ENCODE results near the gene SIGLEC10.
A peak's percentile ranks its signal among the peaks of the same experiment; 100 is the strongest.
"Not testable (repeated sequence)": the region's sequence is repeated elsewhere in the genome, so short reads cannot be mapped to it uniquely, and the experiment has no call there.

SIGLEC10 gene, protein sequence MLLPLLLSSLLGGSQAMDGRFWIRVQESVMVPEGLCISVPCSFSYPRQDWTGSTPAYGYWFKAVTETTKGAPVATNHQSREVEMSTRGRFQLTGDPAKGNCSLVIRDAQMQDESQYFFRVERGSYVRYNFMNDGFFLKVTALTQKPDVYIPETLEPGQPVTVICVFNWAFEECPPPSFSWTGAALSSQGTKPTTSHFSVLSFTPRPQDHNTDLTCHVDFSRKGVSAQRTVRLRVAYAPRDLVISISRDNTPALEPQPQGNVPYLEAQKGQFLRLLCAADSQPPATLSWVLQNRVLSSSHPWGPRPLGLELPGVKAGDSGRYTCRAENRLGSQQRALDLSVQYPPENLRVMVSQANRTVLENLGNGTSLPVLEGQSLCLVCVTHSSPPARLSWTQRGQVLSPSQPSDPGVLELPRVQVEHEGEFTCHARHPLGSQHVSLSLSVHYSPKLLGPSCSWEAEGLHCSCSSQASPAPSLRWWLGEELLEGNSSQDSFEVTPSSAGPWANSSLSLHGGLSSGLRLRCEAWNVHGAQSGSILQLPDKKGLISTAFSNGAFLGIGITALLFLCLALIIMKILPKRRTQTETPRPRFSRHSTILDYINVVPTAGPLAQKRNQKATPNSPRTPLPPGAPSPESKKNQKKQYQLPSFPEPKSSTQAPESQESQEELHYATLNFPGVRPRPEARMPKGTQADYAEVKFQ

DNA sequence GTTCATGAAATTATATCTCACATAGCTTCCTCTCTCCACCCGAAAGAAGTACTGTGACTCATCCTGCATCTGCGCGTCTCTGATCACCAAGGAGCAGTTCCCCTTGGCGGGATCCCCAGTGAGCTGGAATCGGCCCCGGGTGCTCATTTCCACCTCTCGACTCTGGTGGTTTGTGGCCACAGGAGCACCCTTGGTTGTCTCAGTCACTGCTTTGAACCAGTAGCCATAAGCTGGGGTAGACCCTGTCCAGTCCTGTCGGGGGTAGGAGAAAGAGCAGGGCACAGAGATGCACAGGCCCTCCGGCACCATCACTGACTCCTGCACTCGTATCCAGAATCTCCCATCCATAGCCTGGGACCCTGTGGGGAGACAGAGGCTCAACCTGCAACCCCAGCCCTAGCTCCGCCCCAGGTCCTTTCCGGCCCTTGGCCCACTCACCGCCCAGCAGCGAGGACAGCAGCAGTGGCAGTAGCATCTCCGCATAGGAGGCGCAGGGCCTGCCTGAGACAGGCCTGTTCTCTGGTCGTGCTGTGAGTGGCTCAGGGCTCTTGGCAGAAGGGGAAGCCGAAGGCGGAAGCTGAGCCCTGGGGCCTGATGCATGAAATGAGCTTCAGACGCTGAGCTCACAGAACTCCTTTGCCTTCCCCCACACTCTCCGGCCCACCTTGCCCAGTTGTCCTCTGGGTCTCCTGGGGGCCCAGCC, at the start of gene SIGLEC10:
TSS of gene SIGLEC10 (minus strand) at position 536 of the 703 bp plus-strand sequence. CDS start at position 475, 61 bp downstream.
- DNase-seq (ENCODE audit: low spot score): no peak

DNA sequence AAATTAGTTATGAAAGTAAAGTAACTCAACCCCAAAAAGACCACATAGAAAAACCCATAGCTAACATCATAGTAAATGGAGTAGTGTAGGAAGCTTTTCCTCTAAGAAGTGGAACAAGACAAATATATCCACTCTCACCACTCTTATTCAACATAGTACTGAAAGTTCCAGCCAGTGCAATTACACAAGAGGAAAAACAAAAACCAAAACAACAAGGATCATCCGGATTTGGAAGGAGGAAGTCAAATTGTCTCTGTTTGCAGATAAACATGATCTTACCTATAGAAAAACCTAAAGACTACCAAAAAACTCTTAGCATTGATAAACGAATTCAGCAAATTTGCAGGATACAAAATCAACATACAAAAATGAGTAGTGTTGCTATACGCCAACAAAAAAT, 49.3 kb upstream of the SIGLEC10 start:
- no peak for DNase-seq (ENCODE audit: low spot score)

DNA sequence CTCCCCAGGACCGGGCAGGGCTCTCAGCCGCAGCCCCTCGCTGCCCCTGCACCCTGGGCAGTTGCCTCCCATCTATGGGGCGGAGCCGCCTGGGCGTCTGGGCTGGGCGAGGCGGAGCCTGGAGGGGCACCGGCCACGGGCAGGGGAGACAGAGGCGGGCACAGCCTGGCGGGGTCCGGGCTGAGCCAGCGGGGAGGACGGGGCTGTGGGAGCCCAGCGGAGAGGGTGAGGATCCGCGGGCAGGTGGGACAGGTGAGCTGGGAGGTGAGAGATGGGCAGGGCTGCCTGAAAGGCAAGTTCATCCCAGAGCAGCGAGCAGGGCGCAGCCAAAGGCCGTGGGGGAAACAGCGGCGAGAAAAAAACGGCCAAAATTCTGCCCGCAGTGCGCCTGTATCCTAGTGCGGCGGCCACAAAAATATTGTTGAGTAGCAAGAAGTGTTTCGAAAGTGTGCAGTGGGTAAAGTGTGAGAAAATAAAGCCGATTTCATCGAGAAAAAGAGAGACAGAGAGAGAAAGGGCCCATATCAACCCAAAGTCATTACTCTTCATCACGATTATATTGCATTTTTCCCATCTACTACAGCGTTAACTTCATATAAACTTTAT, 46.6 kb upstream of the SIGLEC10 start:
- not testable (repeated sequence) for DNase-seq (ENCODE audit: low spot score)

DNA sequence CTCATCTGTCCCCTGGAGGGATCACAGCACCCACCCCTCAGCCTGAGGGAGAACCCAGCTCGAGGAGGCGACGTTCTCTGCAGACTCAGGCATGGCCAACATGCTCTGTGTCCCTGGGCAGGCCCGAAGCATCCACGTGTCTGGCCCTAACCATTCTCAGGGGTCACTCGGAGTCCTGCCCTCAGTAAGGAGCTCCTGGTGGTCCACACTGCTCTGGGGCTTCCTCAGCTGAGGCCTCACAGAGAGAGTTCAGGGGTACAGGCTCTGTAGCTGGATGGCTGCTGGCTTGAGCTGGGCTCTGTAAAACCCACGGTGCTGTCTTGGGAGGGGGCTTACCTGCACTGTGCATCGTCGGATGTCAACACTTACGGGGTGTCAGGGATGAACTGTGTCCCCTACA, 45.2 kb upstream of the SIGLEC10 start:
- no peak for DNase-seq (ENCODE audit: low spot score)

DNA sequence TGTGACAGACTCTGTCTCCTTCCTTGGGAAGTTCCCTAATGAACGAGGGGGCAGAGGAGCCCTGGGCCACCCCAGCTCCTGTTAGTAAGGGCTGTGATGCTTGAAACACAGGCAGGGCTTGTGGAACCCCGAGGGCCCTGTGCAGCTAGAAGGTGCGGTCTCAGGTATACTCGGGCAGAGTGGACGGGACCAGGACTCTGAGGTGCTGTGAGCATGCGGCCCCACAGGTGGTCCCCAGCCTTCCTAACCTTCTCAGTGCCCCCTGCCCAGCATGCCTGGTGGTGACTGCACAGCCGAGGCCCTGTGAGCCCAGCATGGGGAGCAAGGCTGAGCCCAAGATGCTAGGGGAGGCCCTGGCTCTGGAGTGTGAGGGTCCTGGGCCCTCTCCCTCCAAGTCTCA, 44.8 kb upstream of the SIGLEC10 start:
- no peak for DNase-seq (ENCODE audit: low spot score)

DNA sequence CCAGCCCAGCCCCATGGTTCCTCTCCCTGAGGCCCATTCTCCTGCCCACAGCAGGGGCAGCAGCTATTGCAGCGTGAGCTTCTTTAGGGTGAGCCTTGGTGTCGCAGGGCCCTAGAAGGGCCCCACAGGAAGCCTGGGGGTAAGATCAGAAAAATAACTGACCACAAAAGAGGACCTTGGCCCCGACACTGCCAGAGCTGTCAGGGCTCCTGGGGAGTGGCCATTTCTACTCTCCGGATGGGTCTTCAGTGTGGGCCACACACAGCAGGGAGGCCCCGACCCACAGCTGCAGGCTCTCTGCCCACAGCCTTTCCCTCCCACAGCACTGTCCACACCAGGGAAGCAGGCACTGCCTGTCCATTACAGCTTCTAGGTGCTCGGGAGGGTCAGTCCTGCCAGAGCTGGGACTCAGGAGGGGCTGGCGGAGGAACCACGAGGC, 44.3 kb upstream of the SIGLEC10 start:
- DNase-seq (ENCODE audit: low spot score): peak; percentile 20

DNA sequence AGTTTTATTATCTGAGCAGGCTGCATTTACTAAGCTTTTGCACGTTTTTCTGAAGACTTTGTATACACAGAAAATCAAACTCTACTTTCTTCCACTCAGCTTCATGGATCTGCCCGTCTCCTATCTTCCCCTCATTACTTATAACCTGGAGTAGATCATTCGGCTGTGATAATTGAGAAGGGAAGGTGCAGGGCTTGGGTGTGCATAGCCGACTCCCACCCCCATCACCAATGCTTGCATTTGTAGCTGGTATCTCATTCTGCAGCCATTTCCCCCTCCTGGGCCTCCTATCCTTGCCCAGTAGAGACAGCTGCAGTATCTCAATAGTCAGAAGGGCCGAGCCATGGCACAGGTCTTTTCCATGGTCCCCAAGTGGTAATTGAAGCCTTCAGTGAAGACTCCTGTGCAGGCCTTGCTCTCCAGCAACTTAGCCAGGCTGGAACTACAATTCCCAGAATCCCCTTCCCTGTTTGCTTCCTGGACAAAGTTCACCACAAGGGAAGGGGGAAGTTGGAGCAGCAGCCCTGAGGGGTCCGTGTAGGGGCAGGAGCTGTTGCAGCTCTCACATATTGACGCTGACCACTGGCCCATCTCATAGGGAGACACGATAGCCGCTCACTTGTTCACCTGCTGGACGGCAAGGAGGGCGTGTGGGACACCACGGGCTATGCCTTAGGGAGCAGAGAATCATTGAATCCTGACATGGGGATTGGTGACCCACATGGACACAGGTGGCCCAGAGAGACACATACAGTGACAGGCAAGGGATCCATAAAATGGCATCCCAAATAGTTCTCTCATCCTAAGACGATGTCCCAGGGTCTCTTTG, 42.9 kb upstream of the SIGLEC10 start:
- peak; percentile 48 for DNase-seq (ENCODE audit: low spot score)

DNA sequence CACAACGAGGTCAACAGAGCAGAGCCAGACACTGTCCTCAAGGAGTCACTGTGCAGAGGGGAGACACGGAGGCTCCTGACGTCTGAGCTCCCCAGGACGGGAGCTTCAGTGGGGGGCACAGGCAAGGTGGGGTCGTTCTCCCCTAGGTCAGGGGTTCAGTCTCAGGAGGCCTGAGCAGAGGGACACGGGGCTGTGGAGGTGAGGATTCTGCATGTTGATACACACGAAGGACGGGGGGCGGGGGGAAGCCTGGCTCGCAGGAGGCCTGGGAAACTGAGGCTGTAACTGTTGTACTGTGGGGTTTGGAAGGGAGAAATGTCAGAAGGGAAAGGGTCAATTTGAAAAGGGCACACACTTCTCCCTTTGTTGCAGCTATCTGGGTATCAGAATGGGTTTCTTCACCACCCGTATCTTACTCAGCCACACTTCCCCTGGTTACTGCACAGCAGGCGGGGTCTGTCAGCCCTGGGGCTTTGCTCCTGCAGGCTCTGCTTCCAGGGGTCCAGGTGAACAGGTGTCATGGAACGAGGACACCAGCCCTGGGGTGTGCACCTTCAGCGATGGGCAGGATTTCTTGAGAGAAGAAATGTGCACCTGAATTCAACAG, 41.6 kb upstream of the SIGLEC10 start:
- DNase-seq (ENCODE audit: low spot score): no peak

DNA sequence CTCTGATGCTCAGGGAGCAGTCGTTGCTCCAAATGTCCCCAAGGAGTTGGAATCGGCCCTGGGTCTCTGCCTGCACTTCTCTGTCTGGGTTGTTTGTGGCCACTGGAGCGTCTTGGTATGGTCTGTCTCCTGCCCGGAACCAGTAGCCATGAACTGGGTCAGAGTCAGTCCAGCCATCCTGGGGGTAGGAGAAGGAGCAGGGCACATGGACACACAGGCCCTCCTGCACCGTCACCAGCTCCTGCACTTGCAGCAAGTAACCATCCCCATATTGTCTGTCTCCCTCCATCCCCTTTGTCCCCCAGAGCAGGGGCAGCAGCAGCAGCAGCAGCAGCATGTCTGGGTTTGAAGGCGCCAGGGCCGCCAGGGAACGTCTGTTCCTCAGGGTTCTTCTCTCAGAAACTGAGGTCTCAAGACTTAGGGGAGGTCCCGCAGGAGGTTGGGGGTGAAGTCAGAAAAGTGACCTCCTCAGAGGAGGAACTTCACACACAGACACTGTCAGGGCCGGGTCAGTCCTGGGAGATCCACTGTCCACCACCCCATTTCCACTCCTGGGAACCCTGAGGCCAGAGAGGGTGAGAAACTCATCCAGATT, 40.7 kb upstream of the SIGLEC10 start, which contains the start of gene SIGLEC8:
TSS of gene SIGLEC8 (minus strand) at position 404 of the 595 bp plus-strand sequence. CDS start at position 337, 67 bp downstream.
- no peak for DNase-seq (ENCODE audit: low spot score)

DNA sequence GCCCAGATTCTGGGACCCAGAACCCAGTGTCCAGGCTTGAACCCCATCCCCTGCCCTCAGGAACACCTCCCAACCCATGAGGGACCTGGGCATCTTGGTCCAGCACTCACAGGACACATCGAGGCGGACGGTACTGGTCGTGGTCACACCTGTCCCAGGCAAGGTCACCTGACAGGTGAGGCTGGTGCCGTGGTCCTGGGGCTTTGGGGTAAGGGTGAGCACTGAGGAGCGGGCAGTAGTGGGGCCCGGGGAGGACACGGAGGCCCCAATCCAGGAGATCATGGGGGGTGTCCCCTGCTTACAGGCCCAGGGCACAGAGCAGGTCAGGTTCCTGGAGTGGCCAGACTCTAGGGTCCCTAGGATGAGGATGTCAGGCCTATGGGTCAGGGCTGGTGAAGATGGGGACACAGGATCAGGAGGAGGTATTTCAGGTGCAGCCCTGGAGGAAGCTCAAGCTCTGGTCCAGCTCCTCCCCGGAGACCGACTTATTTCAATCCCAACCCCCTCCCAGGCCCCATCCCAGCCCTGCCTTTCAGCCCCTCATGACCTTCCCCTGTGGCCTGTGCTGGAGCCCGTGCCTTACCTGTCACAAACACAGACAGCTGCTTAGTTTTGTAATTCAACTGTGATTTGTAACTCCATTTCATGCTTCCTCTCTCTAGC, 40.0 kb upstream of the SIGLEC10 start:
- DNase-seq (ENCODE audit: low spot score): no peak

DNA sequence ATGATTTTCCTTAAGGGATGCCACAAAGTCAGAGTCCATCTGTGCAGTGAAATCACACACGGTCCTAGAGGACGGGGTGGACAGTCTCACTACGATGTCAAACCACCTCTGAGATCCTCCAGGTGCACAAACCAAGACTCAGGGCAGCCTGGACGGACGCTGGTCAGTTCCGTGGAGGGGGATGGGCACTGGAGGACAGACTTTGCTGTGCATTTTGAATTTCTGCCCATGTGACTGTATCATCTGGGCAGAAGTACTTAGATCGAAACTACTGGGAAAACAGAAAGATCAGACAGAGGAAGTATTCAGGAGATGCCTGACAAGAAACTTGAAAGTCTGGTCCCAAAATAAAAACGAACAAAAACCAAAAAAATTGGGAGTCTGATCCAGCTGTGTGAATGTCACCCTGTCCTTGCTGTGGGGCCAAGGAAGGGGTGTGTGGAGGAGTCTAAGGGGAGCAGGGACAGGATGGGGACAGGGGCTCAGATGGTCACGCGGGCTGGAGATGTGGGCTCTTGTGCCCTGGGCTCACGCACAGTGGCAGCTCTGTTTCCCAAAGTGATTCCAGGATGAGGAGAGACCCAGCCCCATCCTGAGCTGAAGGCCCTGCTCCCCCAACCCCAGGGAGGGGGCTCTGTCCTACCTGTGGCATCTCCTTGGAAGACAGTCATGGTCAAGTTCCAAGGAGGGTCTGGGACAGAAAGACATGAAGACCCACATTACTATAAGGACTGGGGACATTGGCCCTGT, 39.3 kb upstream of the SIGLEC10 start:
- no peak for DNase-seq (ENCODE audit: low spot score)

DNA sequence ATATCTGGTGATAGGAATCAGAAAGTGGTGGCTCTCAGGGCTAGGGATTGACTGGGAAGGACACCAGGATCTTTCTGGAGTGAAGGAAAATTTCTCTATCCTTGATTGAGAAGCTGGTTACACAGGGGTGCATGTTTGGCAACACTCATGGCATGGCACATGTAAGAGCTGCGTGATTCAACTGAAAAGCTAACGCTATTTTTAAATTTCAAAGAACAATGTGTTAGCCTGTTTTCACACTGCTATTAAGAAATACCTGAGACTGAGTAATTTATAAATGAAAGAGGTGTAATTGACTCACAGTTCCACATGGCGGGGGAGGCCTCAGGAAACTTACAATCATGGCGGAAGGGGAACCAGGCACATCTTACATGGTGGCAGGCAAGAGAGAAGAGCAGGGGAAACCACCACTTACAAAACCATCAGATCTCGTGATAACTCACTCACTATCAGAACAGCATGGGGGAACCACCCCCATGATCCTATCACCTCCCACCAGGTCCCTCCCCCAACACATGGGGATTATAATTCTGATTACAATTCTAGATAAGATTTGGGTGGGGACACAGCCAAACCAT, 33.4 kb upstream of the SIGLEC10 start:
- DNase-seq (ENCODE audit: low spot score): no peak

DNA sequence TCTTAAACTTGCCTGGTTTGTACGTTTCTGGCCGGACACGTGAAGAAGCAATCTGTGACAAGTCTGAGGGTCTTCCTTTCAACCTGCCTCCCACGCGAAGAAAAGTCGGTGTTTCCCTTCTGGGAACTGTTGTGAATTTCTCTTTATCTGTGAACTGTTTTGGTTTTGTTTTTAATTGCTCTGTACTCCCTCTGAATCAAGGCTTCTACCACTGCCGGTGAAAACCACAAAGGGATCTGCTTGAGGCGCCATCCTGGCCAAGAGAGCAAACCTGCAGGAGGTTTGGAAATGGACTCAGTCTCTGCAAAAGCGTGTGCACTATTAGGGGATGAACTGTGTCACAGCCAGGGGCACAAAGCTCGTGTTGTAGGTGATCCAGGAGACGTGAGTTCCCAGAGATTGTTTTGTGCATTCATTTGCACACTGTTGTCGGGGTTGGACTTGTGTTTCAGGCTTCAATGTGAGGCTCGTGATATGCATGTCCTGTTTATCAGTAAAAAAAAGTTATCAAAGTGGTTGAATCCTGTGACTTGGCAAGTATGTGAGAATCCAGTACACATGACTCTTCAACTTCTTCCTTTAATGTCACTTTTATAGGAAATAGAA, 31.1 kb upstream of the SIGLEC10 start:
- no peak for DNase-seq (ENCODE audit: low spot score)

DNA sequence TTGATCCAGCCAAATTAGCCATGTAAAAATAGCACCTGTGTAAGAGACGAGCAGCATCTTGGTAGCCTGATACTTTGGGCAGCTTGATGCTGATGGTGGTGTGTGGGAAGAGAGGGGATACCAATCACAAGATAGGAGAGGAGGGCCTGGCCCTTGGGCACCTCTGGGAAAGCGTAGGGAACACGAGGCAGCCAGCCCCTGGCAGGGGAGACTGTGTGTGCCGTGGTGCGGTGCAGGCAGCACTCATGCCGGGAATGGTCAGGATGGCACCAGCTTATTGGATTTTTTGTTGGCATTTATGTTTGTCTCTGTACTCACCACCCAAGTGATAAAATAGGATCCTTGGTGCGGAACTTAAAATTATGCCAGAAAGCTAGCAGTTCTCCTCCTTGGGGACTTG, 30.6 kb upstream of the SIGLEC10 start:
- DNase-seq (ENCODE audit: low spot score): no peak

DNA sequence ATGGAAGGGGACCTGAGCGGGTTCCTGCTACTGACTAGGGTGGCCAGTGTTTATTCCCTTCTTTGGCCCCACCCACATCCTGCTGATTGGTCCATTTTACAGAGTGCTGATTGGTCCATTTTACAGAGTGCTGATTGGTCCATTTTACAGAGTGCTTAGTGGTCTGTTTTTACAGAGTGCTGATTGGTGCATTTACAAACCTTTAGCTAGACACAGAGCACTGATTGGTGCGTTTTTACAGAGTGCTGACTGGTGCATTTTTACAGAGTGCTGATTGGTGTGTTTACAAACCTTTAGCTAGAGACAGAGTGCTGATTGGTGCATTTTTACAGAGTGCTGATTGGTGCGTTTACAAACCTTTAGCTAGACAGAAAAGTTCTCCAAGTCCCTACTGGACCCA, 30.1 kb upstream of the SIGLEC10 start:
- not testable (repeated sequence) for DNase-seq (ENCODE audit: low spot score)

DNA sequence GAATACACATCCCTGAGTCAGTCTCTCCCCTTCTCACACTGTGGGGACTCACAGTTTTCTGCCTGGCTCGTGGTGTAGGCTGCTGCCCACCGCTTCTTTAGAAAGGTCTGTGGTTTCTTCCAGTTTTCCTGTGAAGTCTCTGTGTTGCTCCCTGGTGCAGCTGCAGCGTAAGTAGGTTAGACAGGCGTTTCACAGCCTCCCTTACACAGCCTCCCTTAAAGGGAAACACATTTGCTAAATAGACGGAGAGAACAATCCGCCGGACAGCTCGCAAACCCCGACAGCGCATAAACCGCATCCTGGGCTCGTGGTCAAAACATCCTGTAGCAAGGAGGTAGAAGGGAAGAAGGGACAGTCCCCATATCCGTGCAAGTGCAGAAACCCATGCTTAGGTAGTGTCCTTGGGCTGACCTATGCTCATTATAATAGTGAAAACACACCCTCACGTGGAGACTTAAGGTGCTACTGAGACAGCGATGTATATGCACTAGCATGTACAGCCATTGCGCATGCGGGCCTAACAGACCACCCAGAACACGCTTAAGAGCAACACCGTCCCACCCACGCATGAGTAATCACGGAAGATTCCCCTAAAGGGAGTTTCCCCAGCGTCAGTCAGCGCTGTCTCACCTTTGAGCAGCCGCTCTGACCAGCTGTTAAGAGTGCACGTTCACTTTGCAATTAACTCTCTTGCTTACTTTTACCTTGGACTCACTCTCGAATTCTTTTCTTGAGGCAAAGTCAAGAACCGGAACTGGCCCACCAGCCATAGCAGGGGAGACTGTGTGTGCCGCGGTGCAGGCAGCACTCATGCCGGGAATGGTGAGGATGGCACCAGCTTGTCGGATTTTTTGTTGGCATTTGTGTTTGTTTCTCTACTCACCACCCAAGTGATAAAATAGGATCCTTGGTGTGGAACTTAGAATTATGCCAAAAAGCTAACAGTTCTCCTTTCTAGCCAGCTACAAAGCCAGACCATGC, 24.3 kb upstream of the SIGLEC10 start:
- no peak for DNase-seq (ENCODE audit: low spot score)

DNA sequence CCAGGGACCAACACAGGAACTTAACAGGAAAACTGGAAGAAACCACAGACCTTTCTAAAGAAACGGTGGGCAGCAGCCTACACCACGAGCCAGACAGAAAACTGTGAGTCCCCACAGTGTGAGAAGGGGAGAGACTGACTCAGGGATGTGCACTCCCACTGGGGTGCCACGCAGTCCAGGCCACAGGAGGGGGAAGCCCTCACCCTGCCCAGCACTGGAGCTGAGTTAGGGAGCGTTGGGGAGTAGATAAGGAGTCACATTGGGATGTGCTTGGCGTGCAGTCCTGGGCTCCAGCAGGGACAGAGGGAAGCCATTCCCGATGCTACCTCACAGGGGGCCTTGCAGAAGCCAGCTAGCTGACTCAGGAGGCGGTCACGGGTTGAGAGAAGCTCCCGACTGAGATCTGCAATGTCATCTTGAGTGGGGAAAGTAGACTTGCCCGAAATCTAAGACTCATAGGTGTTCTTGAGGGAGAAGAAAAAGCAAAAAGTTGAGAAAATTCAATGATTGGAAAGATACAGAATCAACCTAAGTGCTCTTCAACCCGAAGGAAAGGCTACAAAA, 23.5 kb upstream of the SIGLEC10 start:
- no peak for DNase-seq (ENCODE audit: low spot score)

All from ecto neural progenitor cell (in vitro differentiated cells).